ENCODE data around the gene PNN. TPM values are rescaled to one million over a fixed set of nuclear protein-coding genes. Genes with fewer than 3 reads are reported as not detected.

PNN gene
- total and polyA plus RNA-seq, 2 of the 8 experiments (the other 6 are each of a cell fraction or from before 2014, with no cell fraction given), result 27.5 to 121 TPM

GRCh38 chr14:39203659-39204606, 28.9 kb downstream of the PNN start:
- H3K9ac ChIP-seq (replicated peaks in 1 of 4; ENCODE audit: extremely low read depth in 1 of 4, low read depth in 3 of 4, low read length in 3 of 4), result no peak overlapping the region
- peak in 1 of 2 experiments; percentile 9 for DNase-seq (ENCODE audit: low read depth in 1 of 2, low spot score in 2 of 2)

More at GRCh38 chr14:39203659-39204606, 28.9 kb downstream of the PNN start:
- Histone ChIP-seq H3K4me2 (ENCODE audit: insufficient read depth in 1 of 2, low read depth in 2 of 2, low read length in 2 of 2) (no peak overlapping the region), H3K9me3 (ENCODE audit: insufficient read depth in 2 of 2, low read depth in 1 of 2, low read length in 1 of 2) (no peaks in the 10 kb centered on the region), H4K5ac (ENCODE audit: insufficient read length, low read depth, low read length) (no peak overlapping the region), H3K27ac (ENCODE audit: low read depth, low read length) (no peak overlapping the region; the same call in 1 of the 2 replicates), H2BK15ac (ENCODE audit: low read length) (0 out of 2 replicates have a peak overlapping the region, but pooled peaks have one; percentile 81), H3K4ac (replicated peaks; ENCODE audit: insufficient read length, low read depth, low read length) (peak overlapping the region; percentile 78), H4K20me1 (replicated peaks in 1 of 2; ENCODE audit: control insufficient read depth in 1 of 2, insufficient read depth in 2 of 2, low read length in 2 of 2) (no peaks in the 10 kb centered on the region), H3K18ac (ENCODE audit: extremely low read depth, low read length) (peak overlapping the region; percentile 68; the same call in 1 of the 2 replicates), H3K79me2 (ENCODE audit: control insufficient read depth in 1 of 2, insufficient read depth in 2 of 2, low read length in 2 of 2) (no peaks in the 10 kb centered on the region), H2BK120ac (replicated peaks; ENCODE audit: low read depth, low read length) (no peak overlapping the region), H2BK5ac (ENCODE audit: low read depth, low read length) (peak overlapping the region; percentile 81; the same call in 1 of the 2 replicates), H3K27me3 (replicated peaks in 1 of 4; ENCODE audit: control insufficient read depth in 3 of 4, extremely low read depth in 1 of 4, insufficient read depth in 3 of 4, low read length in 3 of 4) (no peaks in the 10 kb centered on the region), H3K36me3 (ENCODE audit: control insufficient read depth in 2 of 4, insufficient read depth in 4 of 4, low read length in 3 of 4) (no peaks in the 10 kb centered on the region), H2AFZ (ENCODE audit: low read length) (peak overlapping the region; percentile 51; the same call in 1 of the 2 replicates), H3K23ac (ENCODE audit: insufficient read length) (no peak overlapping the region), H3K23me2 (ENCODE audit: low read depth, low read length) (no peaks in the 10 kb centered on the region), H4K8ac (ENCODE audit: extremely low read depth, insufficient read depth, low read length) (no peak overlapping the region; the same call in 1 of the 2 replicates), H3K14ac (ENCODE audit: insufficient read length) (no peak overlapping the region), H3K79me1 (ENCODE audit: low read depth, low read length) (no peaks in the 10 kb centered on the region), H4K91ac (replicated peaks; ENCODE audit: insufficient read length, low read length) (no peak overlapping the region), H3K4me3 (ENCODE audit: extremely low read depth in 1 of 4, insufficient read depth in 2 of 4, low read depth in 3 of 4, low read length in 4 of 4) (no peak overlapping the region; a peak in 1 of 8 replicates), H3K56ac (replicated peaks; ENCODE audit: insufficient read length, low read depth, low read length) (no peak overlapping the region), H2BK12ac (ENCODE audit: low read depth, low read length) (no peak overlapping the region; the same call in 1 of the 2 replicates), H2BK20ac (ENCODE audit: low read length) (peak overlapping the region; percentile 80; the same call in 1 of the 2 replicates), H3K4me1 (replicated peaks in 1 of 4; ENCODE audit: control insufficient read depth in 3 of 4, insufficient read depth in 4 of 4, low read length in 3 of 4) (peaks cover 0 to 4% (median 3%) of the 10 kb centered on the region in 4 experiments; a peak in 2 of 7 replicates), H2AK5ac (ENCODE audit: low read depth, low read length) (no peak overlapping the region)
- 79% methylated on average over 5 of the region's 5 CpGs; no CpG with 5 or more reads in 1 of the 2 experiments for WGBS, 2 experiments (ENCODE audit: extremely low coverage in 1 of 2, insufficient coverage in 1 of 2, insufficient read length in 1 of 2, insufficient replicate concordance in 2 of 2, low coverage in 1 of 2, low lambda C conversion rate in 2 of 2, missing lambda C conversion rate in 1 of 2)
- ChIA-PET POLR2A (ENCODE audit: partially characterized antibody) (interaction anchor here (0.8 to 5.1 kb wide), 8 partner anchors 14 to 34 kb away, joined by 3 to 31 read pairs (median 6); partner anchors contain the start of genes PNN and TRAPPC6B), CTCF (ENCODE audit: partially characterized antibody) (interaction anchor here (0.7 to 1.3 kb wide), 4 partner anchors 9 to 32 kb away, joined by 3 to 4 read pairs (median 3); no protein-coding TSS in a partner anchor)
- TF ChIP-seq ASH2L (IDR thresholded peaks at IDR 0.05; ENCODE audit: low read length) (peak; percentile 34), CBX5 (IDR thresholded peaks at IDR 0.05; ENCODE audit: low read depth, low read length) (no peak), YY1 (IDR thresholded peaks at IDR 0.05; ENCODE audit: low read depth, low read length) (0 out of 2 replicates have a peak, but pooled peaks have one; percentile 9), BACH1 (IDR thresholded peaks at IDR 0.05; ENCODE audit: low read length) (peak; percentile 43; the same call in 1 of the 2 replicates), TBP (IDR thresholded peaks at IDR 0.05; ENCODE audit: low read depth, low read length) (no peak)
- no peak for FAIRE-seq
